K562 (cell line): ENCODE results near the gene SNAI1. TPM values are rescaled to one million over a fixed set of nuclear protein-coding genes. Genes with fewer than 3 reads are reported as not detected.

Experiments
- ATAC-seq: fragments of 200-7000 bp; cut with Tn5 transposase; 3 replicates; pipeline ENCODE4 v1.9.1; 2020; ENCODE audit warnings: moderate library complexity
- BruUV-seq: library from RNA; stranded (reverse); fragments of 400-500 nt; replicated peaks from 2 replicates; lab custom pipeline; 2021; lab: Mats Ljungman, UMichigan
- CTCF ChIA-PET: fragments of 300-600 bp; formaldehyde crosslinking; extraction: SDS; loops from one replicate; lab custom pipeline; 2021; ENCODE audit warnings: low intra/inter-chr PET ratio; lab: Yijun Ruan, JAX
- POLR2A ChIA-PET: fragments of 300-600, 350-650 bp; sonication (Branson Sonifier 250); formaldehyde crosslinking; extraction: SDS; loops from one replicate; lab custom pipeline; 2021; ENCODE audit warnings: antibody characterized with exemption, inconsistent platforms; lab: Yijun Ruan, JAX
- DNase-seq, 4 experiments: peaks; one replicate each; pipeline versions ENCODE4 v3.0.0 to v3.0.0-alpha.2; 2011 to 2018; ENCODE audit warnings: low spot score in 3 of 4, mixed read lengths in 3 of 4; ENCODE audit errors: extremely low read depth in 1 of 4
- FAIRE-seq: peaks from 2 replicates; lab custom pipeline; 2011; peaks lifted over from hg19 to GRCh38; lab: Jason Lieb, UNC
- H2AFZ ChIP-seq: 2 replicates; pipeline ENCODE4 v1.6.0; 2011; ENCODE audit warnings: low read depth, low read length, control low read depth, inconsistent platforms
- H3K27ac ChIP-seq: fragments of 200-600 bp; 3 replicates; pipeline ENCODE4 v1.8.0; 2011; ENCODE audit warnings: low read depth, mild to moderate bottlenecking, control low read depth, inconsistent platforms, low read length, moderate library complexity, mixed read lengths; ENCODE audit errors: extremely low read depth
- H3K27me3 ChIP-seq, 2 experiments: fragments of 300-600 bp in 1 of 2; 2 replicates in 1 of 2; 3 replicates in 1 of 2; pipeline versions ENCODE4 v1.6.0 to v1.8.0; 2011; ENCODE audit warnings: inconsistent platforms in 2 of 2, low read length in 2 of 2, mild to moderate bottlenecking in 1 of 2, mixed read lengths in 1 of 2, moderate library complexity in 1 of 2; ENCODE audit not compliant: control insufficient read depth in 2 of 2, insufficient read depth in 2 of 2
- H3K36me3 ChIP-seq: fragments of 300-600 bp; 3 replicates; pipeline ENCODE4 v1.8.0; 2011; ENCODE audit warnings: mild to moderate bottlenecking, low read length, inconsistent platforms; ENCODE audit not compliant: control insufficient read depth, insufficient read depth
- H3K4me1 ChIP-seq, 2 experiments: fragments of 200-600 bp in 1 of 2; replicated peaks in 1 of 2; 2 replicates in 1 of 2; 3 replicates in 1 of 2; pipeline versions ENCODE4 v1.5.1 to v1.8.0; 2011; ENCODE audit warnings: inconsistent platforms in 2 of 2, low read length in 2 of 2, mild to moderate bottlenecking in 1 of 2, mixed read lengths in 1 of 2, moderate library complexity in 1 of 2; ENCODE audit not compliant: control insufficient read depth in 2 of 2, insufficient read depth in 2 of 2
- H3K4me2 ChIP-seq: 2 replicates; pipeline ENCODE4 v1.6.1; 2011; ENCODE audit warnings: low read length, control low read depth, inconsistent platforms, mixed read lengths; ENCODE audit not compliant: insufficient read depth
- H3K4me3 ChIP-seq: fragments of 200-600 bp; sonication (generic), shearing (Covaris generic); 2 replicates; pipeline ENCODE4 v1.5.1; 2016; ENCODE audit warnings: control low read depth, inconsistent platforms
- H3K79me2 ChIP-seq: fragments of 200-600 bp; 3 replicates; pipeline ENCODE4 v1.8.0; 2011; ENCODE audit warnings: low read length, inconsistent platforms; ENCODE audit not compliant: control insufficient read depth, insufficient read depth
- H3K9ac ChIP-seq, 2 experiments: 2 replicates each; pipeline versions ENCODE4 v1.6.0 to v1.6.1; 2011; ENCODE audit warnings: low read depth in 2 of 2, low read length in 2 of 2, control low read depth in 1 of 2, inconsistent platforms in 1 of 2, mild to moderate bottlenecking in 1 of 2, mixed read lengths in 1 of 2; ENCODE audit not compliant: insufficient read depth in 1 of 2
- H3K9me1 ChIP-seq: one replicate; pipeline ENCODE4 v1.6.0; 2011; ENCODE audit warnings: inconsistent platforms, mild to moderate bottlenecking, low read length, moderate library complexity; ENCODE audit not compliant: control insufficient read depth, insufficient read depth
- H3K9me3 ChIP-seq: replicated peaks from 2 replicates; pipeline ENCODE4 v1.5.1; 2011; ENCODE audit warnings: low read depth, low read length, inconsistent platforms; ENCODE audit not compliant: control insufficient read depth, insufficient read depth
- H4K20me1 ChIP-seq: replicated peaks from 2 replicates; pipeline ENCODE4 v1.6.1; 2011; ENCODE audit warnings: low read length, inconsistent platforms, mixed read lengths; ENCODE audit not compliant: control insufficient read depth, insufficient read depth
- ARID2 ChIP-seq: fragments of 450-650 bp; IDR thresholded peaks from 2 replicates; pipeline ENCODE4 v1.6.1; 2017; ENCODE audit warnings: antibody characterized with exemption, mild to moderate bottlenecking
- ARID4B ChIP-seq: sonication (generic); formaldehyde crosslinking; IDR thresholded peaks from 2 replicates; pipeline ENCODE4 v1.8.0; 2022; ENCODE audit warnings: mild to moderate bottlenecking, missing genetic modification reagents
- BRD4 ChIP-seq: fragments of 200-600 bp; sonication (generic); IDR thresholded peaks from 2 replicates; pipeline ENCODE4 v1.6.1; 2017; ENCODE audit warnings: inconsistent platforms
- ELF4 ChIP-seq: fragments of 450-650 bp; formaldehyde crosslinking; IDR thresholded peaks from 2 replicates; pipeline ENCODE4 v1.4.0; 2022; ENCODE audit warnings: missing genetic modification characterization
- KLF16 ChIP-seq: IDR thresholded peaks from 2 replicates; pipeline ENCODE4 v1.6.1; 2016; ENCODE audit warnings: antibody characterized with exemption
- MCM5 ChIP-seq: fragments of 450-650 bp; IDR thresholded peaks from 2 replicates; pipeline ENCODE4 v1.6.1; 2016; ENCODE audit warnings: low read depth
- MECOM ChIP-seq: fragments of 250-450 bp; sonication (Bioruptor Pico); IDR thresholded peaks from 2 replicates; pipeline ENCODE4 v1.8.0; 2022; ENCODE audit warnings: inconsistent platforms
- PML ChIP-seq: IDR thresholded peaks from 2 replicates; pipeline ENCODE4 v1.6.1; 2012; ENCODE audit warnings: low read length, inconsistent platforms
- RBM25 ChIP-seq: fragments of 200-400 bp; formaldehyde crosslinking; IDR thresholded peaks from 2 replicates; pipeline ENCODE4 v1.6.1; 2018; ENCODE audit warnings: low read length, low read depth, moderate library complexity; ENCODE audit not compliant: severe bottlenecking
- SAFB2 ChIP-seq: fragments of 200-400 bp; formaldehyde crosslinking; IDR thresholded peaks from 2 replicates; pipeline ENCODE4 v1.6.1; 2018; ENCODE audit warnings: borderline replicate concordance, low read length, low read depth, moderate library complexity; ENCODE audit not compliant: severe bottlenecking
- TCF7 ChIP-seq: sonication (generic); IDR thresholded peaks from 2 replicates; pipeline ENCODE4 v1.6.1; 2016; ENCODE audit warnings: antibody characterized with exemption, borderline replicate concordance
- ZNF143 ChIP-seq: sonication (generic); formaldehyde crosslinking; IDR thresholded peaks from 2 replicates; pipeline ENCODE4 v1.9.0; 2022; ENCODE audit warnings: mild to moderate bottlenecking, missing genetic modification reagents
- ZNF408 ChIP-seq: fragments of 250-450 bp; sonication (Bioruptor Pico); IDR thresholded peaks from 2 replicates; pipeline ENCODE4 v1.4.0; 2020; ENCODE audit warnings: low read depth, mild to moderate bottlenecking, moderate library complexity
- ZNF740 ChIP-seq, 3 experiments: fragments of 200-800 bp in 1 of 3; sonication (Bioruptor generic) in 1 of 3; sonication (generic) in 1 of 3; formaldehyde crosslinking in 1 of 3; IDR thresholded peaks; 2 replicates each; pipeline versions ENCODE4 v1.6.1 to v1.8.0; 2016 to 2022; ENCODE audit warnings: mild to moderate bottlenecking in 2 of 3, missing compliant biosample characterization in 2 of 3, missing genetic modification characterization in 2 of 3, missing genetic modification reagents in 1 of 3
- ZZZ3 ChIP-seq: fragments of 450-650 bp; IDR thresholded peaks from 2 replicates; pipeline ENCODE4 v1.6.1; 2016; ENCODE audit warnings: antibody characterized with exemption, mild to moderate bottlenecking, moderate library complexity
- WGBS: fragments of 100-300 bp; shearing (Covaris generic); methylation state at CpG from one replicate; pipeline ENCODE4 v1.1.6; 2016; ENCODE audit warnings: low coverage, mixed read lengths; ENCODE audit not compliant: insufficient coverage; ENCODE audit errors: missing lambda C conversion rate; 5-methylcytosine and 5-hydroxymethylcytosine counted together
- in situ Hi-C: fragments of 300-500 bp; cut with MboI; formaldehyde crosslinking; loops from 4 replicates; pipeline ENCODE4 v1.15.0; 2018; ENCODE audit warnings: inconsistent platforms, mixed read lengths
- intact Hi-C: fragments of 100-400 bp; cut with micrococcal nuclease; formaldehyde crosslinking; loops from 2 replicates; pipeline ENCODE4 v1.14.2; 2022
- polyA plus RNA-seq, 8 experiments: library from polyadenylated mRNA; depleted of rRNA in 4 of 8; stranded (reverse) in 5 of 8; unstranded in 3 of 8; fragments of >200 nt; fragmentation: Nextera tagmentation in 2 of 8; fragmentation: Illumina TruSeq in 1 of 8; extraction: Ambion mirVana in 2 of 8; extraction: Trizol in 1 of 8; gene quantifications; 2 replicates each; pipeline versions ENCODE4 v1.2.1 to v1.2.3, GENCODE V29; 2011 to 2014; ENCODE audit warnings: inconsistent platforms in 1 of 8, missing spikeins in 1 of 8
- total RNA-seq, 7 experiments: library from RNA; depleted of rRNA in 6 of 7; stranded (reverse); fragments of >200 nt in 6 of 7; fragmentation: Illumina TruSeq in 2 of 7; extraction: Trizol in 2 of 7; gene quantifications; 2 replicates each; pipeline versions ENCODE4 v1.2.1 to v1.2.3, GENCODE V29; 2011 to 2021; ENCODE audit warnings: low replicate concordance in 1 of 7

The SNAI1 gene
- total and polyA plus RNA-seq, 9 of the 15 experiments (the other 6 are each of a cell fraction or from before 2014, with no cell fraction given), result 0.32 to 11.6 (median 2.0) TPM

GRCh38 chr20:49984426-49985153, 1.8 kb downstream of the SNAI1 start (continued):
- TF ChIP-seq ARID4B, result 0 out of 2 replicates have a peak, but pooled peaks have one; percentile 33
- TF ChIP-seq MECOM, result no peak
- 0 out of 2 replicates have a peak, but pooled peaks have one; percentile 7 for TF ChIP-seq ZNF143 (CRISPR knock-in tag)
- TF ChIP-seq, all 486 proteins: peak for 15

- ChIA-PET POLR2A (interaction anchor here (0.7 to 6.3 kb wide), 14 partner anchors 8 to 203 kb away, joined by 3 to 78 read pairs (median 6); no protein-coding TSS in a partner anchor), CTCF (interaction anchor here (0.6 kb wide), 1 partner anchor 191 kb away, joined by 5 read pairs; no protein-coding TSS in a partner anchor)
- Histone ChIP-seq H4K20me1 (no peaks in the 10 kb centered on the region; the same call in 1 of the 2 replicates), H3K9ac (peak overlapping the region in 1 of 2 experiments; percentile 85; a peak in 3 of 4 replicates), H3K79me2 (peaks cover 50% of the 10 kb centered on the region), H3K27ac (no peak overlapping the region; the same call in 2 of the 3 replicates), H3K36me3 (peaks cover 55% of the 10 kb centered on the region), H3K9me1 (peaks cover 8% of the 10 kb centered on the region), H3K27me3 (no peaks in the 10 kb centered on the region), H3K4me3 (peak overlapping the region; percentile 92), H2AFZ (no peak overlapping the region), H3K4me2 (peak overlapping the region; percentile 98), H3K9me3 (no peaks in the 10 kb centered on the region), H3K4me1 (peaks cover 79% of the 10 kb centered on the region in 2 experiments)
- in situ Hi-C loops, result no loop called here
- ATAC-seq (no peak), DNase-seq (no peak), FAIRE-seq (no peak)
- intact Hi-C loops, result loop anchor here (10.0 kb wide), 1 partner anchor 480 kb away; no protein-coding TSS in a partner anchor
- TSS peak; percentile 31 for BruUV-seq
- 62% methylated on average over 6 of the region's 6 CpGs for WGBS
- TF ChIP-seq KLF16, result no peak
- no peak for TF ChIP-seq MCM5
- TF ChIP-seq ELF4 (CRISPR knock-in tag), result no peak
- TF ChIP-seq PML, result no peak
- TF ChIP-seq ARID2, result no peak
- TF ChIP-seq ZNF740 (CRISPR knock-in tag; IDR thresholded peaks at IDR 0.05), result no peak
- no peak for TF ChIP-seq ZNF740 (tag; IDR thresholded peaks at IDR 0.05)
- TF ChIP-seq ZNF408, result no peak
- TF ChIP-seq RBM25, result no peak
- no peak for TF ChIP-seq BRD4
- TF ChIP-seq ZZZ3, result no peak
- TF ChIP-seq SAFB2, result no peak
- TF ChIP-seq TCF7, result no peak
Observed at GRCh38 chr20:49985157-49985556, 2.4 kb downstream of the SNAI1 start.
